Erythroblast (primary cell): Measurements from ENCODE around the gene CSNK1A1.

Source experiments
- GATA1 ChIP-seq: IDR thresholded peaks from 2 replicates; pipeline ENCODE4 v1.6.1; 2011; ENCODE audit warnings: low read depth, mild to moderate bottlenecking, control low read depth, low read length, moderate library complexity
- POLR2A ChIP-seq: IDR thresholded peaks from 2 replicates; pipeline ENCODE4 v1.6.1; 2011; ENCODE audit warnings: mild to moderate bottlenecking, low read length

GRCh38 chr5:149578896-149579295, 27.7 kb upstream of the CSNK1A1 start:
- TF ChIP-seq POLR2A: no peak
- TF ChIP-seq GATA1: no peak
